Measurements from ENCODE around the gene PLCD1.
"Not testable (repeated sequence)": the region's sequence is repeated elsewhere in the genome, so short reads cannot be mapped to it uniquely, and the experiment has no call there.

PLCD1 gene

DNA sequence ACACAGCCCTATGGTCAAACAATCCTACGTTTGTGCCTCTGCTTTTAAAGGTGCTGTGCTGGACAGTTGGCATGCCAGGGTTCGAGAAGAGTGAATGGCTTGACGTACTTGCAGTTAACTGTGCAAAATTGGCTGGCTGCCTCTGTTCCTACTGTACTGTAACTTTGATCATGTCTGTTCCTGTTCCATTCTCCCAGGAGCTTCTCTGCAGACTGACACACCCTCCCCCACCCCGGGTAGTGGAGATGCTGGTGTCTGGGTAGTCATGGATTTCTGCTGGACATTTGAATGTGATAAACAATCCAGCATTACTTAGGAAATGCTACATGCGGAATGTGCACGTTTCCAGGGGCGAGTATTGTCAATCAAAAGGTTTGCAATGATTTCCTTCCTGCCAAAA lies 45.4 kb downstream of the PLCD1 start:
- no peak for FAIRE-seq

DNA sequence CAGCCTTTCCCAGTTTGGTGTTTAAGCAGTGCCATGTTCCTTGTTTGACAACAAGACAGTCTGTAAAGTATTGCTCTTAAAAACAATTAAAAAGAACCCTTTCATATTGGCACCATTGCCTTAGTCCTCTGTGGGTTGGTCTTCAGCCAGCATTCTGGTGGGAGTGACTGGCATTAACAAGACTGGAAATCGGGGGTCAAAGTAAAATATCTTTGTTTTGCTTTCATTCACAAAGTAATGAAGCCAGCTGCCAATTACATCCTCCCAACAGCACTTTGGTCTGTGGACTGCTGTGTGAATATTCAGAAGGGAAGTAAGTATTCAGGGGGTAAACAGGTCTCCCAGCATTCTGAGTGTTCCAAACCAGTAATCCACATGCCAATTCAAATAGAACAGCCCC lies 47.1 kb downstream of the PLCD1 start:
- FAIRE-seq = no peak

- FAIRE-seq = no peak
Measured at GRCh38 chr3:37981348-37981664, 48.1 kb downstream of the PLCD1 start.

GRCh38 chr3:37980462-37981347 lies 48.7 kb downstream of the PLCD1 start:
- no peak for FAIRE-seq

GRCh38 chr3:37979541-37980461 lies 49.6 kb downstream of the PLCD1 start:
- no peak for FAIRE-seq

DNA sequence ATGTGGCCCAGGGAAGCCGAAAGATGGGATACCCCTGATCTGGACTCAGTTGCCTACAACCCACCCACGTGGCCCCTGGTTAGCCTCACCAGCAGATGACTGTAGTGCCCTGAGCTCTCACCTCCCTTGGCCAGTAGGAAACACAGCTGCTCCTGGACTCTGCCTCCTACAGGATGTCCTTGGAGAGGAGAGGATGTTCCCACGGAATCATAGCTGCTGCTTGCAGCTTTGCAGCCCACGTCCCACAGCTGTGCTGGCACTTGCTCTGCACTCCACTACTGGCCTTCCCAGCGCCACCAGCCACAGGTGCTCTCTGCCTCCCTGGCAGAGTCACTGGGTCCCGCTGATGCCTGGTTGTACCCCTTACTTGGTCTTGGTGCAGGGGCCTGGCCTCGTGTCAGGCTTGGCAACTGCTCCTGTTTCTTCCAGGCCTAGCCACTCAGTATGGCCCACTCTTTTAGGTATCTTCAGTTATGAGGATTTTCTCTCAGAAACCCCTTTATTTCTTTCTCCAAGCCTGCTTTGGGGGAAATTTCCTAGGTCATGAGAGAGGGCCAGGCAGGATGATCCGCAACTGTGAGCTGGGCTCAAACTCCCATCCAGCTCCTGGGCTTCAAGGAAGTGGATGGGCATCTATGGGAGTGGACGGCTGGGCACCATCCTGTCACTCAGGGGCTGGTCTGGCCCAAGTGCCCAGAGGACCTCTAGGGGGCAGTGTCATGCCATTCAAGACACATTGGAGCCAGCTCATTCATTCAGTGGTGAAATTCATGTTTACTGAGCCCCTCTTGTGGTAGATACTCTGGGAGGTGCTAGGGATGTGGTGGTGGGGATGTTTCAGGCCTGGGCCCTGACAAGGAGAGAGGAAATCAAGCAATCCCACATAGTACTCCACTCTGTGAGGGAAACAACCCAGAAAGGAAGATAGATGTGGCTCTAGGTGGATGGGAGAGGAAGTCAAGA lies 55.0 kb downstream of the PLCD1 start:
- no peak for FAIRE-seq

DNA sequence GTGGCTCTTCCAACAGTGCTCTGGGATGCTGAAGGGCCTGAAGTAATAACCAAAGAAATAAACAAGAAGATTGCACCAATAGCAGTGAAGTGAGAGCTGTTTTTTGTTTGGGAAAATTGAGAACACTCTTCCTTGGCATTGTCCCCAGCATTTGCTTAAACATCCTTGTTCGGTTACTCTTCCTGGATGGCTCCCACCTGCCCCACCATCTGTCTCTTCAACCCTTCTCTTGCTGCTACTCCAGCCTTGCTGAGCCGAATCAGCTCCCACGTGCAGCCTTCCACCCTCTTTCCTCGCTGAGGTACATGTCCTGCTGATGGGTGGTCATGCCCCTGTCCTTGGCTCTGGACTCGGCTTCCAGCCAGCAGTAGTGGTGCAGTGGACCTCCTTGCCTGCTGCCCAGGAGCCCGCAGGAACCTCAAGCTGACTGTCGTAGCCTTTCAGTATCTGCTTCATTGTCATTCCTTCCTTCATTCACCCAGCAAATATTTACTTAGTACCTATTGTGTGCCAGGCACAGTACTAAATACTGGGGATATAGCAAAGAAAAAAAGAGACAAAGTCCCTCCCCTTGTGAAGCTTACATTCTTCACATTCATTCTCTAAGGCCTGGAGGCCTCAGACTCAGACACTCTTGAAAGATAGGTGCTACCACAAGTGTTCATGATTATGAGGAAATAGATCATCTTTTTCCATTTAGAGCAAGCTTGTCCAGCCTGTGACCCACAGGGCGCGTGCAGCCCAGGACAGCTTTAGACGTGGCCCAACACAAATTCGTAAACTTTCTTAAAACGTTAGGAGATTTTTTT lies 56.0 kb downstream of the PLCD1 start:
- FAIRE-seq = no peak

DNA sequence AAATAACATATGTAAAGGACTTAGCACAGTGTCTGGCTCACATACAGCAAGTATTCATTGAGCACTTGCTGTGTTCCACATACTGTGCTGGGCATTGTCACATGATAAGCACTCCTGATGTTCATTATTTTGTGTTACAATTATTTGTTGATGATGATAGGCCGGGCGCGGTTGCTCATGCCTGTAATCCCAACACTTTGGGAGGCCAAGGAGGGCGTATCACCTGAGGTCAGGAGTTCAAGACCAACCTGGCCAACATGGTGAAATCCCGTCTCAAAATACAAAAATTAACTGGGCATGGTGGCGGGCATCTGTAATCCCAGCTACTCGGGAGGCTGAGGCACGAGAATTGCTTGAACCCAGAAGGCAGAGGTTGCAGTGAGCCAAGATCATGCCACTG lies 57.4 kb downstream of the PLCD1 start:
- not testable (repeated sequence) for FAIRE-seq

DNA sequence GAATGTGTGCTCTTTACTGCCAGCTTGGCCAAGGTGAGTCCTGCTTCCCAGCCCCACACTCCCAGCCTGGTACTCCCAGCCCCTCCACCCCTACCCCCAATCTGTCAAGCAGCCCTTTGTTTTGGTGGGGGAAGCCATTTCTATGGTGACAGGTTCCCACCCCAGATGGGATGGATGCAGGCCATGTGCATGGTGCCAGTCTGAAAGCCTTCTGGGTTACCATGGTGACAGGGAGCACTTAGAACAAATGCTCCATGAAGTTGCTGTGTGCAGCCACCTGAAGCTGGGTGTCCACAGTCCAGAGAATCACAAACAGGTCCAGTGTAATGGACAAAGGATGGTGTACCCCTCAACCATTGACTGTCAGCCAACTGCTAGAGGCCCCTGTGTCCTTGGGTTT lies 58.0 kb downstream of the PLCD1 start:
- FAIRE-seq = no peak

DNA sequence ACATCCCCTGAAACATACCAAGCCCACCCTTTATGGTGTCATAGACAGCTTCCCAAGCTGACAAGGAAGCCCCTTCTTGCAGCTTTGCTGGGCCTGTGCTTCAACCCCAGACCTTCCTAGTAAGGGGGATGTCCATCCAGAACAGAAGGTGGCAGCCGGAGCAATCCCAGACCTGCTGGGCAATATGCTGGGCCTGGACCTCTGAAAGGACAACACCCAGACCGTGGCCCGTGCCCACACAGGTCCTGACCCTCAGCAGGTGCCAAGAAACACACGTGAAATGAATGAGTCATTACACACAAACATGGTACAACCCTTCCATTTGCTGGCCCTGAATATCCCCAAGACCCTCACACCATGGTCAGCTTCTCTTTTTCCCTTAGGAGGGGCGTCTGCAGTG lies 58.6 kb downstream of the PLCD1 start:
- FAIRE-seq = no peak

- FAIRE-seq = no peak
Measured at GRCh38 chr3:37969596-37970100, 59.8 kb downstream of the PLCD1 start.

DNA sequence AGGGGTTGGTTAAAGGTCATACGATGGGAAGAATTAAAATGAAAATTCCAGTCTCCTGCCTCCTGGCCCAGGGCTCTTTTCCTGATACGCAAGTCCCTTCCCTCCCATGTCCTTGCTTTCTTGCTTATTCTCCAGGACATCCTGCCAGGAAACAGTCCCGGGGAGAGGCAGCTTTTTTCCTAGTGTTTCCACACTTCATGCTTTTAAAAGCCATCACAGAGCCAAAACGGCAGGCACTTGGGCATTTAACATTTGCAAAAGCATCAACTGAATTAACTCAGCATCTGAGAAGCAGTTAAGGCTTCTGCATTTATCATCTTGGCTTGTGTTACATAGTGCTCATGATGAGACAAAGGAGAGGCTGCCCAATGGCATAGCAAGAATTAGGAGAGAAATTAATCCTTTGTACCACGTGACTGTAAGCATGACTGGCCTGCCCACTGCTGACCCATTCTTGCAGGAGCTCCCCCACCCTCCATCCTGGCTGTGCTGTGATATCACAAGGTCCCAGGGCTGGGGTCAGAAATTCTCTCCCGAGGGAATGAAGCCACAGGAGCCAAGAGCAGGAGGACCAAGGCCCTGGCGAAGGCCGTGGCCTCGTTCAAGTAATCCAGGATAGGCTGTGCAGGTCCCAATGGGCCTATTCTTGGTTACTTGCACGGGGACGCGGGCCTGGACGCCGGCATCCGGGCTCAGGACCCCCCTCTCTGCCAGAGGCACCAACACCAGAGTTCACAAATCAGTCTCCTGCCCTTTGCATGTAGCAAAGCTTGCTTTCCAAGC lies 60.4 kb downstream of the PLCD1 start:
- FAIRE-seq = no peak

- FAIRE-seq = no peak
Measured at GRCh38 chr3:37968199-37968598, 61.2 kb downstream of the PLCD1 start.

DNA sequence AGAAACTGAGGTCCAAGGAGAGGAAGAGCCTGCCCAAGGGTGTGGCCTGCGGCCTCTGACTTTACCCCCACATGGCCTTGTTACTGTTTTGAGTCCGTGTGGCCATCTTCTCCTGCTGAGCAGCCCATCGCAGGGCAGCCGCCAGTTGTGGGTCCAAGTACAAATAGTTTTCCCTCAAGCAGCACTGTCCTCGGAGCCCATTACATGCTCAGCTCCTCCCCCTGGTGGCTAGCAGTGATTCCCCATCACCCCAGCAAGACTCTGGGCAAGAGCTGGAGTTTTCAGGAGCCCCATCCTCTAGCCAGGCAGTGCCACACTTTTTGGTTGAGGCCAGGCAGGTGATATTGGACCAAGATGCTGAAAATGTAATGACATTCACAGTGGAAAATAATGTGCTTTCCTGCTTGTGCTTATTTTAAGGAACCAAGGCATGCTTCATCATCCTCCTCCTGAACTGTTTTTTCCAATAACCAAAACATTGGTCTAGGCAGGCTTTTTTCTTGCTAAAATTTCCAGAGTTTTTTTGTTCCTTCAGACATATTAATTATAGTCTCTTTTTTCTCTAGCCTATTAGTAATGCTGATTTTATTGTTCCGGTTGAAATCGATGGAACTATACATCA lies 62.1 kb downstream of the PLCD1 start:
- FAIRE-seq = no peak

- FAIRE-seq = no peak
Measured at GRCh38 chr3:37964716-37965115, 64.7 kb downstream of the PLCD1 start.

DNA sequence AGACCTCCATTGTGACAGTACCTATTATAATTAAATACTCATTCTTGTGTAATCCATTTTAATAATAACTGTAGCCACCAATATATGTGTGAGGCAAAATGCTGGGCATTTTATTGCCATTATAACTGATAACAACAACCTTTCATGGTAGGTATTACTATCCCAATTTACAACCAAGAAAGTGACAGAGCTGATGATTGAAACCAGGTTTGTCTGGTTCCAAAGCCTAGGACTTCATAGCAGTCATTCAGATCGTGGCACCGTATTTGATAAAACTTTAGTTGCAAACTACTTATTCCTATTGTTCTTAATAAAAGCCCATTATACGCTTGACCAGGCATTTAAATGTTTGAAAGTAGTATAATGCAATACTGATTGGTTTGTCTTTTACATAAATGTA lies 65.3 kb downstream of the PLCD1 start:
- FAIRE-seq = no peak

DNA sequence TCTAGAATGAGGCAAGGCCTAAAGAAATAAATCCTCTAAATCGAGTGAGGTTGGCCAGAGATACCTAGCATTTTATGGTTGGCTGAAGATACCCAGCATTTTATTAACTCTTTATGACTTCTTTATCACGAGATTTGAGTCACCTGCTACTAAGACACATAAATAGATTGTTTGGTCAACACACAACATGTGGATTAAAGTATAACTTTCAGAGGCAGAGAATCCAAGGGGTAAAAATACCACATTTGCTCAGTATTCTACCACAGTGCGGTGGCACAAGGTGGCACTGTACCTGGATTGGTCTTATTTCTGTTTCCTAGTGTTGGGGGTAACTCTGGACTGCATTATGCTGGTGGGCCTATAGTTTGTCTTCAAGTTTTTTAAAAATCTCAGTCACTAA lies 65.8 kb downstream of the PLCD1 start:
- FAIRE-seq = no peak

DNA sequence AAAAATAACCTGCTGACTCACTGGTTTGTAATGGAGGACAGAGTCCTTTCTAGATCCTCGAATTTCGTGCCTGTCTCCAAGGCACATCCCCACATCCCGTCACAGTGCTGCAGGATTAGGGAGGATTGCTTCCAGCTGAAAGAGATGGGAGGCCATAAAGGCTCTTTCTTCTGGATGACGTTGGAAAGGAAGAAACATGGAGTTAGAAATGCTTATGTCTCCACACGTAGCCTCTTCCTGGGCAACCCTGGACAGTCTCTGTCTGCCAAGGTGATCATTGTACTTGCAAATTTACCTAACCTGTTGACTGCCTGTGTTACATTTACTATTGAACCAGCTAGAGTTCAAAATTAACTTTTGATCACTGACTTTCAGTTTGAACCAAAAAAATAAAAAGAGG lies 66.4 kb downstream of the PLCD1 start:
- FAIRE-seq = no peak

DNA sequence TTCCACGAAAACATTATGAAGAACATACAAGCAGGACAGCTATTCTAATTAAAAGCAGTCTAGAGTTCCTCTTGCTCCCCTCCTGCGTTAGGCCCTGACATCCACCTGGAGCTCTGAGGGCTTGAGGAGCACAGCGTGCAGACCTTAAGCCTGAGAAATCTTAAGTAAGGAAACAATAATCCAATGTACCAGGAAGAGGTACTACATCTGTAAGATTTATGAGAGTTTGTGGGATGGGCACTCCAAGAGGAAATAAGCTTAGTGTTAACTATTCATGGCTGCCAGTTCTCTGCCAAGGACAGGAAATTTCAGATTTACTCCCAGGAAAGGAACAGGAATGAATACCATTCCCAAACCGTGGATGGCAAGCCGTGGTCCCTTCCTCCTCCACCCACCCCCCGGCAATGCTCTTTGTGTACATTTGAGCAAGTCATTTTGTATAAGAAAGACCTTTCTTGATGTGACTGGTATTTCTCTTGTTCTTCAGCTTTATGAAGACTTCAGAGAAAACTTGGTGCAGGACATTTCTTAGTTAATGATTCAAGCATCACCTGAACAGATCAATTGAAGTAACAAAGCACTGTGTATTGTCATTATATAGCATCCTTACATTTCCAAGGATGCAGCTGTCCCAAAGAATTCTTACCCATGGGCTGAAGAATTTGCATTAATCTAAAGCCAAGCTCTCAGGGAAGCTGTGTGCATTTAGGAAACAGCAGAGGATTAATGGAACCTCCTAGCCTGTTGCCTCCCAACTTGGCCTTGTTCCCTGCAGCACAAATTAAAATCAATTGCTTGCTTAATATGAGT lies 67.6 kb downstream of the PLCD1 start:
- no peak for FAIRE-seq

GRCh38 chr3:37957539-37957936 lies 71.9 kb downstream of the PLCD1 start:
- no peak for FAIRE-seq
